Transverse colon (tissue), 4 donors: ENCODE data around the gene SLC6A7.

Experiments used
- CTCF ChIP-seq, 5 experiments: fragments of 200-600 bp in 3 of 5; fragments of 450-650 bp in 2 of 5; sonication (generic) in 3 of 5; IDR thresholded peaks; 1 replicate in 2 of 5; 2 replicates in 3 of 5; pipeline ENCODE4 v1.5.1; 2016 to 2017; ENCODE audit warnings: antibody characterized with exemption in 5 of 5, inconsistent platforms in 3 of 5, mild to moderate bottlenecking in 2 of 5, moderate library complexity in 1 of 5
- EP300 ChIP-seq: sonication (generic); formaldehyde crosslinking; IDR thresholded peaks from one replicate; pipeline ENCODE4 v1.6.1; 2017; ENCODE audit warnings: antibody characterized with exemption, low read depth
- POLR2A ChIP-seq: fragments of 450-650 bp; IDR thresholded peaks from one replicate; pipeline ENCODE4 v1.6.1; 2016; ENCODE audit warnings: antibody characterized with exemption, mild to moderate bottlenecking, moderate library complexity
- POLR2AphosphoS5 ChIP-seq, 3 donors: sonication (generic); formaldehyde crosslinking; IDR thresholded peaks; one replicate each; pipeline ENCODE4 v1.6.1; 2016; ENCODE audit warnings: antibody characterized with exemption in 3 of 3

GRCh38 chr5:150197476-150197875 is 7.6 kb downstream of the SLC6A7 start:
- TF ChIP-seq POLR2A = no peak
- TF ChIP-seq CTCF (IDR thresholded peaks at IDR 0.05) = no peak
- no peak for TF ChIP-seq POLR2AphosphoS5 (IDR thresholded peaks at IDR 0.05)
- TF ChIP-seq EP300 = no peak
